Measurements from ENCODE around the gene MRPL40.
"Not testable (repeated sequence)": the region's sequence is repeated elsewhere in the genome, so short reads cannot be mapped to it uniquely, and the experiment has no call there.

MRPL40 gene

GRCh38 chr22:19407649-19408606, 24.4 kb upstream of the MRPL40 start:
- no peak for DNase-seq

GRCh38 chr22:19410941-19411689, 21.2 kb upstream of the MRPL40 start:
- no peak for DNase-seq

- DNase-seq = no peak
Measured at GRCh38 chr22:19411690-19412045, 20.7 kb upstream of the MRPL40 start.

GRCh38 chr22:19412478-19412877, 19.9 kb upstream of the MRPL40 start:
- no peak for DNase-seq

- no peak for DNase-seq
Measured at GRCh38 chr22:19412923-19413322, 19.4 kb upstream of the MRPL40 start.

GRCh38 chr22:19419086-19419463, 13.3 kb upstream of the MRPL40 start:
- no peak for DNase-seq

- DNase-seq = peak in 3 of 6 experiments; percentile 37 to 48 (median 46)
Measured at GRCh38 chr22:19419464-19420178, 12.7 kb upstream of the MRPL40 start.

- DNase-seq = no peak
Measured at GRCh38 chr22:19420321-19420720, 12.0 kb upstream of the MRPL40 start.

- no peak for DNase-seq
Measured at GRCh38 chr22:19422440-19423301, 9.7 kb upstream of the MRPL40 start.

- no peak for DNase-seq
Measured at GRCh38 chr22:19424186-19424500, 8.2 kb upstream of the MRPL40 start.

- peak; percentile 21 to 54 (median 35) for DNase-seq
Measured at GRCh38 chr22:19429950-19430889, 2.1 kb upstream of the MRPL40 start.

GRCh38 chr22:19430890-19431541, 1.3 kb upstream of the MRPL40 start:
- DNase-seq = peak in 2 of 6 experiments; percentile 37 to 40

- DNase-seq = peak; percentile 67 to 91 (median 79)
Measured at GRCh38 chr22:19431649-19432132, 654 bp upstream of the MRPL40 start, which contains the start of gene HIRA. TSS of gene HIRA (minus strand) at chr22:19431733. CDS start at chr22:19431476, 257 bp downstream.

- no peak for DNase-seq
Measured at GRCh38 chr22:19434401-19434800, 2.1 kb downstream of the MRPL40 start.

- DNase-seq = no peak
Measured at GRCh38 chr22:19434829-19435580, 2.7 kb downstream of the MRPL40 start.

- DNase-seq = not testable (repeated sequence)
Measured at GRCh38 chr22:19436444-19437161, 4.3 kb downstream of the MRPL40 start.

- no peak for DNase-seq
Measured at GRCh38 chr22:19438298-19438697, 6.0 kb downstream of the MRPL40 start.

- no peak for DNase-seq
Measured at GRCh38 chr22:19440411-19441195, 8.3 kb downstream of the MRPL40 start.
